ENCODE measurements around the gene CELSR1.

DNA sequence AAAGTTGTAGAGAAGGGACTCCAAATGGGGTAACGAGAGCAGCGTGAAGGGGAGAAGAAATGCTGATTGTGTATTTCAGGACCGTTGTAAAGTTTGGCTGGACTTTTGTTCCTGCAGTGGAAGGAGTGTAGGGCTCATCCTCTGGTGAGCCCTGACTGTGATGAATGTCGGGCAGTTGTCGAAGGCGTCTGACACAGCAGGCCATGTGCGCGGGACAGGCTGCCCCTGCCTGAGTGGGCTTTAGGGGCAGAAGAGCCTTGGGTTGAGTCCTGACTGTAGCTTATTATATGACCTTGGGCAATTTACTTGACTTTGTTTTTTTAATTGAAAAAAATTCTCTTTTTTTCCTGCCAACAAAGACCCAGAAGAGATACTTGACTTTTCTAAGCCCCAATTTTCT is 198.8 kb downstream of the CELSR1 start:
- TF ChIP-seq, protein P1, sequence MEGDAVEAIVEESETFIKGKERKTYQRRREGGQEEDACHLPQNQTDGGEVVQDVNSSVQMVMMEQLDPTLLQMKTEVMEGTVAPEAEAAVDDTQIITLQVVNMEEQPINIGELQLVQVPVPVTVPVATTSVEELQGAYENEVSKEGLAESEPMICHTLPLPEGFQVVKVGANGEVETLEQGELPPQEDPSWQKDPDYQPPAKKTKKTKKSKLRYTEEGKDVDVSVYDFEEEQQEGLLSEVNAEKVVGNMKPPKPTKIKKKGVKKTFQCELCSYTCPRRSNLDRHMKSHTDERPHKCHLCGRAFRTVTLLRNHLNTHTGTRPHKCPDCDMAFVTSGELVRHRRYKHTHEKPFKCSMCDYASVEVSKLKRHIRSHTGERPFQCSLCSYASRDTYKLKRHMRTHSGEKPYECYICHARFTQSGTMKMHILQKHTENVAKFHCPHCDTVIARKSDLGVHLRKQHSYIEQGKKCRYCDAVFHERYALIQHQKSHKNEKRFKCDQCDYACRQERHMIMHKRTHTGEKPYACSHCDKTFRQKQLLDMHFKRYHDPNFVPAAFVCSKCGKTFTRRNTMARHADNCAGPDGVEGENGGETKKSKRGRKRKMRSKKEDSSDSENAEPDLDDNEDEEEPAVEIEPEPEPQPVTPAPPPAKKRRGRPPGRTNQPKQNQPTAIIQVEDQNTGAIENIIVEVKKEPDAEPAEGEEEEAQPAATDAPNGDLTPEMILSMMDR (IDR thresholded peaks at IDR 0.05 in 2 of 3, conservative IDR thresholded peaks at IDR 0.05 in 1 of 3; ENCODE audit: borderline replicate concordance in 1 of 3, insufficient read depth in 1 of 3, low read depth in 2 of 3, low read length in 2 of 3): no peak
- TF ChIP-seq RAD21 (IDR thresholded peaks at IDR 0.05; ENCODE audit: low read depth): no peak
- TF ChIP-seq SP1 (IDR thresholded peaks at IDR 0.05; ENCODE audit: low read depth): no peak
- TF ChIP-seq POLR2AphosphoS5 (IDR thresholded peaks at IDR 0.05; ENCODE audit: low read depth, low read length): no peak
- TF ChIP-seq POLR2A (IDR thresholded peaks at IDR 0.05; ENCODE audit: borderline replicate concordance, extremely low read depth, insufficient read depth, insufficient read length): no peak
- no peak for TF ChIP-seq YY1 (IDR thresholded peaks at IDR 0.05; ENCODE audit: extremely low read depth, insufficient replicate concordance, low read depth, low read length)
- TF ChIP-seq EZH2 (IDR thresholded peaks at IDR 0.05): no peak
- TF ChIP-seq SRF (IDR thresholded peaks at IDR 0.05; ENCODE audit: low read depth): no peak
- TF ChIP-seq ZNF274 (IDR thresholded peaks at IDR 0.05; ENCODE audit: low read depth, low read length): no peak
- TF ChIP-seq, protein P2, sequence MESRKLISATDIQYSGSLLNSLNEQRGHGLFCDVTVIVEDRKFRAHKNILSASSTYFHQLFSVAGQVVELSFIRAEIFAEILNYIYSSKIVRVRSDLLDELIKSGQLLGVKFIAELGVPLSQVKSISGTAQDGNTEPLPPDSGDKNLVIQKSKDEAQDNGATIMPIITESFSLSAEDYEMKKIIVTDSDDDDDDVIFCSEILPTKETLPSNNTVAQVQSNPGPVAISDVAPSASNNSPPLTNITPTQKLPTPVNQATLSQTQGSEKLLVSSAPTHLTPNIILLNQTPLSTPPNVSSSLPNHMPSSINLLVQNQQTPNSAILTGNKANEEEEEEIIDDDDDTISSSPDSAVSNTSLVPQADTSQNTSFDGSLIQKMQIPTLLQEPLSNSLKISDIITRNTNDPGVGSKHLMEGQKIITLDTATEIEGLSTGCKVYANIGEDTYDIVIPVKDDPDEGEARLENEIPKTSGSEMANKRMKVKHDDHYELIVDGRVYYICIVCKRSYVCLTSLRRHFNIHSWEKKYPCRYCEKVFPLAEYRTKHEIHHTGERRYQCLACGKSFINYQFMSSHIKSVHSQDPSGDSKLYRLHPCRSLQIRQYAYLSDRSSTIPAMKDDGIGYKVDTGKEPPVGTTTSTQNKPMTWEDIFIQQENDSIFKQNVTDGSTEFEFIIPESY (IDR thresholded peaks at IDR 0.05; ENCODE audit: extremely low read depth, insufficient replicate concordance, low read length): no peak
- TF ChIP-seq, protein P3, sequence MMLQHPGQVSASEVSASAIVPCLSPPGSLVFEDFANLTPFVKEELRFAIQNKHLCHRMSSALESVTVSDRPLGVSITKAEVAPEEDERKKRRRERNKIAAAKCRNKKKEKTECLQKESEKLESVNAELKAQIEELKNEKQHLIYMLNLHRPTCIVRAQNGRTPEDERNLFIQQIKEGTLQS (IDR thresholded peaks at IDR 0.05): no peak
- TF ChIP-seq, protein P4, sequence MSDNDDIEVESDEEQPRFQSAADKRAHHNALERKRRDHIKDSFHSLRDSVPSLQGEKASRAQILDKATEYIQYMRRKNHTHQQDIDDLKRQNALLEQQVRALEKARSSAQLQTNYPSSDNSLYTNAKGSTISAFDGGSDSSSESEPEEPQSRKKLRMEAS (IDR thresholded peaks at IDR 0.05): no peak
- TF ChIP-seq EGR1 (IDR thresholded peaks at IDR 0.05; ENCODE audit: low read depth): no peak
